Thyroid gland (tissue), 4 donors: Measurements from ENCODE around the gene SLC25A44.

Experiments
- POLR2A ChIP-seq, 2 donors: fragments of 450-650 bp; IDR thresholded peaks; one replicate each; pipeline ENCODE4 v1.6.1; 2017; ENCODE audit warnings: antibody characterized with exemption in 2 of 2, mild to moderate bottlenecking in 2 of 2, moderate library complexity in 1 of 2
- TF ChIP-seq, protein P1 (sequence below), 6 experiments: fragments of 200-600 bp in 3 of 6; fragments of 450-650 bp in 3 of 6; sonication (generic) in 3 of 6; IDR thresholded peaks; one replicate each; pipeline ENCODE4 v1.5.1; 2016 to 2019; ENCODE audit warnings: antibody characterized with exemption in 6 of 6, mild to moderate bottlenecking in 2 of 6, inconsistent platforms in 1 of 6, moderate library complexity in 1 of 6

DNA sequence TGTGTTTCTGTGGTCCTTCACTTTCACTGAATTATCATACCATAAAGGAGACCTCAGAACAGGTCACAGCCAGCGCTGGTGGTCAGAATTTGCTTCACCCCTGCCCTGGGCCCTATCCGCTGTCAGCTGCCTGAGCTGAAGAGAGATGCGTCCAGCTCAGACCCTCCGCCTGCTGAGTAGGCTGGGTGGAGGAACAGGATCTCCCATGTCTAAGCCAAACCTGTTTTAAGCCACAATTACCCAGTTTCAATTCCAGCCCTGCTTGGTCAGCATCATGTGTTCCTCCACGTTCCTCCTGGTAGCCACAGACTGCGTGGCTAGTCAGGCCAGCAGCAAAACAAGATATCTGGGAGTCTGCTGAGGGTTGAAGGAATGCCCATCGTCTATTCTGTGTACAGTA, 34.6 kb downstream of the SLC25A44 start:
- TF ChIP-seq, protein P1, sequence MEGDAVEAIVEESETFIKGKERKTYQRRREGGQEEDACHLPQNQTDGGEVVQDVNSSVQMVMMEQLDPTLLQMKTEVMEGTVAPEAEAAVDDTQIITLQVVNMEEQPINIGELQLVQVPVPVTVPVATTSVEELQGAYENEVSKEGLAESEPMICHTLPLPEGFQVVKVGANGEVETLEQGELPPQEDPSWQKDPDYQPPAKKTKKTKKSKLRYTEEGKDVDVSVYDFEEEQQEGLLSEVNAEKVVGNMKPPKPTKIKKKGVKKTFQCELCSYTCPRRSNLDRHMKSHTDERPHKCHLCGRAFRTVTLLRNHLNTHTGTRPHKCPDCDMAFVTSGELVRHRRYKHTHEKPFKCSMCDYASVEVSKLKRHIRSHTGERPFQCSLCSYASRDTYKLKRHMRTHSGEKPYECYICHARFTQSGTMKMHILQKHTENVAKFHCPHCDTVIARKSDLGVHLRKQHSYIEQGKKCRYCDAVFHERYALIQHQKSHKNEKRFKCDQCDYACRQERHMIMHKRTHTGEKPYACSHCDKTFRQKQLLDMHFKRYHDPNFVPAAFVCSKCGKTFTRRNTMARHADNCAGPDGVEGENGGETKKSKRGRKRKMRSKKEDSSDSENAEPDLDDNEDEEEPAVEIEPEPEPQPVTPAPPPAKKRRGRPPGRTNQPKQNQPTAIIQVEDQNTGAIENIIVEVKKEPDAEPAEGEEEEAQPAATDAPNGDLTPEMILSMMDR (IDR thresholded peaks at IDR 0.05) = no peak
- TF ChIP-seq POLR2A (IDR thresholded peaks at IDR 0.05) = no peak
